HS-27A (cell line): ENCODE results near the gene PHLDA2.

Experiments
- DNase-seq: peaks from one replicate; pipeline ENCODE4 v3.0.0-alpha.2; 2012; ENCODE audit warnings: low read depth, missing footprints

Gene PHLDA2

DNA sequence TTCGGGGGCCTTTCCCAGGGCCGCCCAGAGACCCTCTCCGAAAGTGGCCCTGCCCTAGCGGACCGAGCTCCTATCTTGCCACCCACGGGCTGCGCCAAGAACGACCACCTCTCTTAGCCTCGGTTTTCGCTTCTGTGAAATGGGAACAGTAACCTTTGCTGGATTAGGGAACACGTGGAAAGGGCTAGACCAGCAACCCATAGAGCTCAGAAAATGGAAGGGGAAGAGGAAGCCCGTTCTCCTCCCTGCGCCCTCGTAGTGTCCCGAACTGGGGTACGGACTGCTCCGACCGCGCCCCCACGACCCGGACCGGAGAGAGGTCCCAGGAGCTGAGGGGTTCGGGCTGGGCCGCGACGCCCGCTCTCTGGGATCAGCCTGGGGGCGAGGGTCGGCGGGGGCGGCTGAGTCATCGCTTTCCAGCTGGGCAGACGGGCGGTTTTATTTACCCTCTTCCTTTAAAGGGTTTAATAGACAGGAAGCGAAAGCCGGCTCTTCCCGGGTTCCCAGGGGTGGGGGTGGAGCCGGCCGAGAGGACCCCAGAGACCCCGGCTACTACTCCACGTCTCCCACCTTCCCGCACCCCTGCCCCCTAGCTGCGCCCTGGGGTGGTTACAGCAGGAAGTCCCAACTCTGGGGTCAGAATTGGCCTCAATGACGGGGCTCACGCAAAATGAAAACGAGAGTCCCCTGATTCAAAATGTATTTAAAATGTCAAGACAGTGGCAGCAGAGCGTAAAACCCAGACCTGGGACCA, 907 bp upstream of the PHLDA2 start:
- no peak for DNase-seq

DNA sequence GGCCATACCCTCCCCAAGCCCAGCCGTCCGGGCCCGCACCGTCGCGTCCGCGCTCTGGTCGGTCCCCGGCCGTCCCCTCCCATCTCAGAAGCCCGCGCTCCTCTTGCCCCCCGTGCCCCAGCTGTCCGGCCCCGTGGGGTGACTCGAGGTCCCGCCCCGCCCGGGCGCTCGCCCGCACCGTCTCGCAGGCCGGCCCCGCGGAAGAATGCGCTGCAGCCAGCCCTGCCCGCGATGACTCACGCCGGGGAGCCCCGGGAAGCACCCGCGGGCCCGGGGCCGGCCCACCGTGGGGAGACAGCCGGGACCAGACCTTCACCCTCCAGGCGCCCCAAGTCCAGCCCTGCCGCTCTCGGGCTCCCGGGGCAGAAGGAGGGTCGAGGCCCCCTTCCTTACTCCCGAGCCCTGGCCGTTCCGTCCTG, 320 bp upstream of the PHLDA2 start:
- DNase-seq, result no peak

DNA sequence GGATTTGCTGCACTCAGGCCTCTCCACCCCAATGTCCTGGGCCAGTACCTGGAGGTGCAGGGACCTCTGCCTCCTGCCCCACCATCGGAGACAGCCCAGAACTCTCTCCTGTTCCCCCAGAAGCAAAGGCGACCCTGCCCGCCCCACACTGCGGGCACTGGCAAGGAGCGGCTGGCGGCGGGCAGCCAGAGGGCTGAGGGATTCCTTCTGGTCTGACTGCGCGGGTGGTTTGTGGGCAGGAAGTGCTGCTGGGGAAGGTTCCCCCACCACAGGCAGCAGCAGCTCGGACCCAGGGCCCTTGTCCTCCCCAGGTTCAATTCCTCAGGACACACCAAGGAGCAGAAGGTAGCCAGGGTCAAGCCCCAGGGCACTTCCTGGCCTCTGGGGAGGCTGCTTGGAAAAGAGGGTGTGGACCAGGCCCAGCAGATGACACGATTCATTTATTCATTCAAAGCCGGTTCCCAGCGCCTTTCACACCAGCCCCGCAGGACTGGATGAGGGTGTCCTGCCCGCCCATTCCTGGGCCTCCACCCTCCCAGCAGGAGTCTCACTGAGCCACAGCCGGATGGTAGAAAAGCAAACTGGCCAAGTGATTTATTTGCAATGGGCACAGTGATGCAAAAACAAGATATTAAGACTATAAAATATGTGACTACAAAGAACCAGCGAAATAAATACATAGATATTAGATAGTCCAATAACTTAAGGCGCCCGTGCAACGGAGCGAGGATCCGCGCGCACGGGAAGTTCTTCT, 1.2 kb downstream of the PHLDA2 start:
- DNase-seq, result no peak

DNA sequence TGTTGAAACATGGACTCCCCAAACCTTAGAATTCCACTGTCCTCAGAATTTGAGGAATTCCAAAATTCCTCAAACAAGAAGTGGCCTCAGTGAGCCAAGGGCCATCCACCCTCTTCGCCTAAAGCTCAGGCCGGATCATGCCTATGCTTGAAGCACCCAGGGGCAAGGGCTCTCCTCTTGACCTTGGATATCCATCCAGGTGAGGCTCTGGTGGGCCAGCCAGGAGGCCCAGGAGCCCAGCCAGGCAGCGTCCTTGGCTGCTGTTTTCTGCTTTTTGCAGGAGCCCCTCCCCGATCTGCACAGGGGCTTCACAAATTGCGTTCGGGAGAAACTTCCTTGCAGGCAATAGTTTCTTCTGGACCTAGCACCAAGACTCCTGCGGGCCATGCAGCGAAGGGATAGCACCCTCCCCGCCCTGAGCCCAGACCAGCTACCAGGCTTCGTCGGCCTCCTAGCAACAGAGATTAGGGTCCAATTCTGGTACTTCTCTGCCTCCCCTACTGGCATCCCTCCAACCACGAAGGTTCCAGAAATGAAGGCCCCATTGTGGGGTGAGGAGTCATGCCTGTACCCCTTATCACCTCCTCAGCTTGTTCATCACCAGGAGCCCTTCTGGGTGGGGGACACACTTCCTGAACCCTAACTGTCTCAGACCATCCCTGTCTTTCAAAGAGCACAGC, 2.0 kb downstream of the PHLDA2 start:
- no peak for DNase-seq

DNA sequence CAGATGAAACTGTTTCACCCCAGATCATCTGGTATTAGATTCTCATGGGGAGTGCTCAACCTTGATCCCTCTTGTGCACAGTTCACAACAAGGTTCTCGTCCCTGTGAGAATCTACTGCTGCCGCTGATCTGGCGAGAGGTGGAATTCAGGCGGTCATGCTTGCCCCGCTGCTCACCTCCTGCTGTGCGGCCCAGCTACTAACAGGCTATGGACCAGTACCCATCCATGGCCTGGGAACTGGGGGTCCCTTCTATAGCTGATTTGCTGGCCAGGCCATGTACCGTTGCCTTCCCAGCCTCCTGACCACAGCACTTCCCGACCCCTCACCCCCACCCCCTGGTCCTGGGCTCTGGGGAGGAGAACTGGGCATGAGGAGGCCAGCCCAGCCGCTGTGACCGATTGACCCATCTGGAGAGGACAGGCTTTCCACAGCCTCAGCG, 2.6 kb downstream of the PHLDA2 start:
- no peak for DNase-seq

DNA sequence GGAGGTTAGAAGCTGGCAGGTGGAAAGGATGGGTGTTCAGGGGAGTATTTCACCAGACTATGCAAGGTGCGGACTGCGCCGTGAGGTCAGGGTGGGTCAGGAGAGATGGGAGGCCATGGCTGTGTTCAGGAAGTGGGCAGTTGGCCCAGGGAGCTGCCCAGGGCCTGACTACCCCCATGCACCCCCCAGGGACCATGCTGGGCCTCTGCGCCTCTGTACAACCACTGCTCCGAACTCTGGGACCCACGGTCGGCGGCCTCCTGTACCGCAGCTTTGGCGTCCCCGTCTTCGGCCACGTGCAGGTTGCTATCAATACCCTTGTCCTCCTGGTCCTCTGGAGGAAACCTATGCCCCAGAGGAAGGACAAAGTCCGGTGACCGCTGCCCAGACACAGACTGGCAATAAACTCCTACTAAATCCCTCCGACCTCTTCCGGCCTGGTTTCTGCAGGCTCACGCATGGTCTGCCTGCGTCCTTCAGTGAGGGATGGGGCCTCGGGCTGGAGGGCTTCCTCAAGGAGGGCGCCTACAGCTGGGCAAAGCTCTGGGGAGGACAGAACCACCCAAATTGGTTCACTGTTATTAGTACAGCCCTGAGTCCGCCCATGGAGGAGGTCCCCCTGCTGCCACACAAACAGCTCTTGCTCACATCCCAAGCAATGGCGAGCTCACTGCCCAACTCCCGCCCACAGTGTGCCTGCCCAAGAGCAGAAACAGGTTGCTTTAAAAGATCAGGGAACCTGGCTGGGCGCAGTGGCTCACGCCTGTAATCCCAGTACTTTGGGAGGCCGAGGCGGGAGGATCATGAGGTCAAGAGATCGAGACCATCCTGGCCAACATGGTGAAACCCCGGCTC, 4.2 kb downstream of the PHLDA2 start:
- DNase-seq, result no peak

DNA sequence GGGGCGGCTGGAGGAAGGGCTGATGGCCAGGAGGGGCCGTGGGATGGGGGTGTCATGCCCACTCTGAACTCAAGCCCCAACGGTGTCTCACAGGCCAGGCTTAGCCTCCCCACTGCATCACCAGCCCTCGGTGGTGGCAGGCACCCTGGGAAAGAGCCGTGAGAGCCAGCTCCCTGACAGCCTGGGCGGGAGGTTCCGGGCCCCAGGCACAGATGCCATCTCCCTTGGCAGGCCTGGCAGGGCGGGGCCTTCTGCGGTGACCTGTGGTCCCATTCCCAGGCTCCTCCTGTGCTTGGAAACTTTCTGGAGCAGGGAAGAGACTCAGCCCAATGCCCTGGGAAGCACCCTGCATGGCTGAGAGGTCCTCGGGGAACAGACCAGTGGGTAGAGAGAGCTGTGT, 4.8 kb downstream of the PHLDA2 start:
- no peak for DNase-seq

DNA sequence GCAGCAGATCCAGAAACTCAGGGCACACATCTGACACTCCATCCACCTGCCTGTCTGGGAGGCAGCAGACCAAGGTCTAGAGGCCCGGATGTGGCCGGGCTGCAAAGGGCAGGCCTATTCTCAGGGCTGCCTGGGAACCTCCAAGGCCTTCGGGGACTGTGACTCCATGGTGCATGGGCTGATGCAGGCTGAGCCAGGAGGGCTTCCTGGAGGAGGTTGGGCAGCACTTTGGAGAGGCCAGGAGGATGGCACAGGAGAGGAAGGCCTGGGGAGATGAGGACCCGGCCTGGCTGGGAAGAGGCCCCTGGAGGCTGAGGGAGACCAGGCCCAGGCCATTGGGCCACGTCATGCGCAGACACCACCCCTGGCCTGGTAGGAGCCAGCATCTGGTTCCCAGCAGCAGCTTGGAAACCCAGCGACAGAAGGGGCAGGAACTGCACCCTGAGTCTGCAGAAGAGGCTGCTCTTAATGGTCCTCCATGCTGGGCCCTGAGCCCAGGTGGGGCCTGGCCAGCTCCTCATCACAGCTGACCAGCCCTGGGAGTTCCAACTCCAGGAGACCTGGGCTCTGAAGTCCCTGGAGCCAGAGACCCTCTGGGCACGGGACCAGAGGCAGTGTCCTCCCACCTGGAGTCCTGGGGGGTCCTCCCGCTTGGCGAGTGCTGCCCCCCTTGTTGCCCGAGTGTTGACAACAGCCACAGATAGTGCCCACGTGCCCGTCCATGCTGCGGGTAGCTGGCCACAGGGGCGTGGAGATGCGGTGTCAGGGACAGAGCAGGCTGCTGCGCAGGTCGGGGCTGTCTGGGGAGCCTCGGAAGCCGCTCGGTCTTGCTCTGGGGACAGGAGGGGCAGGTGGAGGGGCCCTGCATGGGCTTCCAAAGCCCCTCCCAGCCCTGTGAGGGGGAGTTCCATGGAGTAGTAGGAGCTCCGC, 5.5 kb downstream of the PHLDA2 start:
- no peak for DNase-seq

DNA sequence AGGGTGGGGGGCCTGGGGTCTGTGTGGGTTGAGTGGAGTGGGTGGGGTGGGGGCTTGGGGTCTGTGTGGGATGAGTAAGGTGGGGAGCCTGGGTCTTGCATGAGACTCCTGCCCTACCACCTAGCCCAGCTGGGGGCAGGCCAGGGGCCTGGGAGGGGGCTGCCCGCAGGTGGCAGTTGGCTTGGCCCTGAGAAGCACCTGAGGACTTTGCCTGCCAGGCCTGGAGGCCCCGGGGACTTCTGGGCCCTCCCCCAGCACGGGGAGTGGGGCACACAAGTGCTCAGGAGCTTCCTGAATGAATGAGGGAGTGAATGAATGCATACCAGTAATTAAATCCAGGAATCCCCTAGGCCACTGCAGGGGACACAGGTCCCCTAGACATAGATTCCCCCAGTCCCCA, 6.6 kb downstream of the PHLDA2 start:
- DNase-seq, result no peak

DNA sequence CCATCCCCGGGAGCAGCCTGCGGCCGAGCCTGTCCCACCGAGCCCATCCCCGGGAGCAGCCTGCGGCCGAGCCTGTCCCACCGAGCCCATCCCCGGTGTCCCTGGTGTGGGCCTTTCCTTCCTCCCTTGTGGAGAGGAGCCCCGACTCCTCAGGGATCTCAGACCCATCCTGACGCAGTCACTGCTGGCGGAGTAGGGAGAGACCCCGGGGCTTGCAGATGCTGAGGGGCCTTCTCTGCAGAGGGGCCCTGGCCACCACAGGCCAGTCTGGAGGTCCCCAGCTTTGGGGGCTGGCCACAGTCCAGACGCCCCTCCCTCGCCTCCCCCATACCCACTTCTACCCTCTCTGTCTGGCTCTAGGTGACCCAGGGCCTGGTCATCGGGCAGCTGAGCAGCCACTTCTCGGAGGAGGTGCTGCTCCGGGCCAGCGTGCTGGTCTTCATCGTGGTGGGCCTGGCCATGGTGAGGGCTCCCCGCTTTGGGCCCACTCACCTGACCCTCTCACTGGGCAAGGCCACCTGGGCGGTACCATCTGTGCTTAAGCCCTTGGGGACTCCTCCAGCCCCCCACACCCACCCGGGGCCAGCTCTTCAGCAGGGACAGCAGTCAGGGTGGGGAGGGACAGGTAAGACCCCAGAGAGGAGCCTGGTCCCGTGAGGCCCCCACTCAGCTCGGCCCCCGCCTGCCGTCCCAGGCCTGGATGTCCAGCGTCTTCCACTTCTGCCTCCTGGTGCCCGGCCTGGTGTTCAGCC, 7.3 kb downstream of the PHLDA2 start:
- DNase-seq, result no peak

DNA sequence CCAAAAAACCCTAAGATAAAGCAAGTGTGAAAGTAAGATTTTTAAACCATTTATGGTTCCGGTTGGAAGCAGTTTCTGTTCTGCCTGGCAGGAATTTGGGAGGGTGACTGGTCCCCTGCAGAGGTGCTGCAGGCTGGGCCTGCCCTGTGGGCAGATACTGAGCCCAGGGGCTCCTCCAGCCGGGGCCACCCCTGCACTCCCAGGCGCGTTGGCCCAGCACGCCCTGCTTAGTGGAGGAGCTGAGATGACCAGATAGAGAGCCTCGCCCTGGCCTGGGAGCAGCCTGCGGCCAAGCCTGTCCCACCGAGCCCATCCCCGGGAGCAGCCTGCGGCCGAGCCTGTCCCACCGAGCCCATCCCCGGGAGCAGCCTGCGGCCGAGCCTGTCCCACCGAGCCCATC, 8.0 kb downstream of the PHLDA2 start:
- DNase-seq, result no peak

DNA sequence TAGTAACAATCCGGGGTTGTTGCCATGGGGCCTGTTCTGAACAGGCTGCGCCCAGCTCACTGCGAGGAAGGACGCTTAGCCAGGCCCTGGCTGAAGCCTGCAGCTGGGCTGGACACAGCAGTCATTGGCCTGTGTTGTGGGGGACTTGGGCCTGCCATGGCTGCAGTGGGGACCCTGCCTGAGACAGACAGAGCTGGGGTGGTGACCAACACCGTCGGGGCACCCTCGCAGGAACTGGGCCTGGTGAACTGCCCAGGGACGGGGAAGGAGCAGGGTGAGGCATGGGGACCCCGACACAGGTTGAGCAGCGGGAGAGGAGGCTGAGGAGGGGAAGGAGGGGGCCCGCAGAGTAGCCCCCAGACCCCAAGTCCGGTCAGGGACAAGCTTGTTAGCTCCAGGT, 8.9 kb downstream of the PHLDA2 start:
- no peak for DNase-seq

DNA sequence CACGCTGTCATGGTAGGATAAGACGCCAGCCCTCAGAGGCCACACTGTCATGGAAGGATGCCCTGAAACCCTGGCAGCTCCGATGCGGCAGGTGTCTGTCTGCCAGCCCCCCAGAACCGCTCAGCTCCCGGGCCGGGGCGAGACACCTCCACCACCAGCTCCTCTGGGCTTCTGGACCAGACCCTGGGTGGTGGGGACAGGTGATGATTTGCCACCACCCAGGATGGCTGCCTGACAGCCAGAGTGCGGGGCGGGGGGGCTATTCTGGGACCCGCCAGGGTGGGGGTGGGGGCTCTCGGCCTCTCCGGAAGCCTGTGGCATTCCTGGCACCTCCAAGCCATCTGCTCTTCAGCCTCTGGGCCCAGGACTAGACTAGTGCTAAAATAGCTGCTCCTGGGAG, 9.4 kb downstream of the PHLDA2 start:
- DNase-seq, result no peak

DNA sequence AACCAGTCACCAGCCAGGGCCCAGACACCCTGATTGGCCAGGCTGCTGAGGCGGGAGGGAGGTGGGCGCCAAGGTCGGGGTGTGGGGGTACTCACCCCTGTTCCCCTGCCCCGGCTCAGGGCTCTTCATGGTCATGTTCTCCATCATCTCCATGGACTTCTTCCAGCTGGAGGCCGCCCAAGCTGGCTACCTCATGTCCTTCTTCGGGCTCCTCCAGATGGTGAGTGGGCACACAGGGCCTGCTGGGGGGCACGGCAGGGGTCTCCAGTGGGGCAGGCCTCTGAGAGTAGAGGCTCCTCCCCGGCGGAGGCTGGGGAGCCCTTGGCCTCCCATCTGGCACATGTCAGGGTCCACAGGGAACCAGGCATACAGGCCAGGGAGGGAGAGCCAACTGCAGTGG, 10.0 kb downstream of the PHLDA2 start:
- no peak for DNase-seq

DNA sequence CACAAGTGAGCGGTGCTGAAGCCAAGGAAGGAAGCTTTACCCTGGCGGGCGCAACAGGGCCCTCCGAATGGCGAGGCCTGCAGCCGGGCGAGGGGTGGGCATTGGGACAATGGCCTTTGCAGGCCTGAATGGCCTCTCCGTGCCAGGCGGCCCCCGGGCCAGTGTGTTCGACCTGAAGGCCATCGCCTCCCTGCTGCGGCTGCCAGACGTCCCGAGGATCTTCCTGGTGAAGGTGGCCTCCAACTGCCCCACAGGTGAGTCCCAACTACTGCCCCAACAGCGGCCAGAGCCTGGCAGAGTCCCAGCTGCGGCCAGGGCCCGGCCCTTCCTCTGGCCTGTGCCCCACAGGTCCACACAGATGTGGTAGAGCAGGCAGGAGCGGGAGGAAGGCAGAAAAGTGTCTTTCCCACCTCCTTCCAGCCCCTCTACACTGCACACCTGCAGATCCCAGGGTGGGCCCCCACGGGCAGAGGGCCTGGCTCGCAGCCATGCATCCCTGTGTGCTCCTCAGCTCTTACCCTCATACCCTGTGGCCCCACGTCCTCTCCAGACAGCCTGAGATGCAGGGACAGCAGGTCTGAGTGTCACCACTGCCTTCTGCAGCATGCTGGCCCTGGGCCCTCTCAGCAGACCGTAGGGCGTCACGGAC, 11.3 kb downstream of the PHLDA2 start:
- no peak for DNase-seq

DNA sequence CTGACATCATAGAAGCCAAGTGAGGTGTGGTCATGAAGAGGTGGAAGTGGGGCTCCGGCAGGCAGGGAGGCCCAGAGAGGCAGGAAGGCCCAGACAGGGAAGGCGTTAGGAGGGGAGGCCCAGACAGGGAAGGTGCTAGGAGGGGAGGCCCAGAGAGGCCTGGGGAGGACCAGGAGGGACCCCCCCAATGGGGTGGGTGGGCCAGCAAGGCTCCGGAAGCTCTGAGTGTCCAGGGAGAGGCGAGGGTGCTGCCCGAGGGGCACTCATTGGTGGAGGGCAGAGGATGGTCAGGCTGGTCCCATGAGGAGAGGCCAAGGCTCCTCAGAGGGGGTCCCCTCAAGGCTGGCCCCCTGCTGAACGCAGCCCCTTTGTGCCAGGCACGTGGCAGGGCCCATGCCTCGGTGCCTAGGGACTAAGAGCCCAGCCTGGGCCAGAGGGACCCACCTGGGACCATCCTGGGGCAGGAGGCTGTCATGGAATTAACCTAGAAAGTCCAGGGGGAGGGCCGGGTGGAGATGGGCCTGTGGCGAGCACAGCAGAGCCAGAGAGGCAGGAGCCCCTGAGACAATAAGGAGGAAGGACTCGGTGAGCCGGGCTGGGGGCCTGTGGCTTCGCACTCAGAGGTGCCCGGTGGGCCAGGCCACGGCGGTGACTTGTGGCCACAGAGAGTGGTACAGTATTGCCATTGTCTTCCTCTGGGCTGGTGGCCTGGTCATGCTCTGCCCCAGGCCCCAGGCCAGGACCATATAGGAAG, 12.2 kb downstream of the PHLDA2 start:
- DNase-seq, result no peak

DNA sequence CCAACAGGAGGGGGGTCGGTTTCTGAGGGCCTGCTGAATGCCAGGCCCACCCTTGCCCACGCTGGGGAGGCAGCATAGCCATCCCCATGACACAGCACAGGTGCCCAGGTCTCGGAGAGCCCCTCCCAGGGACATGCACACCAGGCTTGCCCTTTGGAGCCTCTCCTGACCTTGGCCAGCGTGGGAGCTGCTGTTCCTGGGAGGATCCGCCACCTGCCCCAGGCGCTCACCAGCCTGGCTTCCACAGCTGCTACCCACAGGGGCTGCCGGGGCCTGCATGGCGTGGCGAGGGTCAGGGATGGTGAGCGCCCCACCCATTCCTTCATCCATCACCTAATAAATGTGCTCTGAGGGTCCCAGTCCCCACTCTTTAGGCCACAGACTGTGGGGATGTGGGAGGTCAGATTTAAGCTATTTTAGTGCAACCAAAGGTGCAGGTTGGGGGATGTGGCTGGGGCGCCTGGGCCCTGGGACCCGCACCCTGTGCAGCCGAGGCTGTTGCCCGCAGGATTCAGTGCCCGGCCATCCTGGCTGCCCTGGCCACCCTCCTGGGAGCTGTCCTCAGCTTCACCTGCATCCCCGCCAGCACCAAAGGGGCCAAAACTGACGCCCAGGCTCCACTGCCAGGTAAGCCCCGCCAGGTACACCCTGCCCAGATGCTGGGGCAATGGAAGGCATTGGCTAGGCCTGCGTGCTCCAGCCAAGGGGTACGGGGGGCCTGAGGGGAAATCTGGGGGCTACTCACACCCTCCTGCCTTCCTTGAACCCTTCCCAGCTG, 12.9 kb downstream of the PHLDA2 start:
- no peak for DNase-seq

DNA sequence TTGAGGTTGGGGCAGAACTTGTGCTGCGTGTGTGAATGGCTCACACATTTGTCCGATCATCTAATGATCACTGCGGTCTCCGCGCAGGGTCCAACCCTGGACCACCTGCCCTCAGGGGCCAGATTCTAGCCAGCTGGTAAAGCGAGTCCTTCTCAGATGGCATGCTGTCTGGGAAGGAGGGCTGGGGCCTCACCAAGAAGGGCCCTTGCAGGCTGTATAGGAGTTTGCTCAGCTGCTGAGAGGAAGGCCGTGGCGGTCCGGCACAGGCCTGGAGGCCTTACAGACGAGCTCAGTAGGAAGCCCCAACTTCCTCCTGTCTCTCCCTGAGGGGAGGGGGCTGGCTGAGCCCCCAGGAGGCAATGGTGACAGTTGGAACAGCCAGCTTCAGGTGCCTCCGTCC, 13.7 kb downstream of the PHLDA2 start:
- DNase-seq, result no peak
